Suprapubic skin (tissue), 3 donors: ENCODE results near the gene CNN3.

Source experiments
- CTCF ChIP-seq, 2 donors: fragments of 200-600 bp in 1 of 2; fragments of 450-650 bp in 1 of 2; sonication (generic) in 1 of 2; IDR thresholded peaks; one replicate each; pipeline ENCODE4 v1.5.1; 2016 to 2019; ENCODE audit warnings: antibody characterized with exemption in 2 of 2, mild to moderate bottlenecking in 1 of 2, moderate library complexity in 1 of 2
- EP300 ChIP-seq: sonication (generic); formaldehyde crosslinking; IDR thresholded peaks from one replicate; pipeline ENCODE4 v1.6.1; 2017; ENCODE audit warnings: antibody characterized with exemption
- POLR2A ChIP-seq, 2 donors: fragments of 450-650 bp; IDR thresholded peaks; one replicate each; pipeline ENCODE4 v1.6.1; 2017; ENCODE audit warnings: antibody characterized with exemption in 2 of 2, mild to moderate bottlenecking in 2 of 2, moderate library complexity in 2 of 2

- TF ChIP-seq CTCF (IDR thresholded peaks at IDR 0.05) = no peak
- TF ChIP-seq EP300 = no peak
- no peak for TF ChIP-seq POLR2A (IDR thresholded peaks at IDR 0.05)
These were observed 31.4 kb downstream of the CNN3 start for GRCh38 chr1:94895518-94895917.
